HepG2 (cell line): ENCODE data around the gene AIF1. TPM values are rescaled to one million over a fixed set of nuclear protein-coding genes. Genes with fewer than 3 reads are reported as not detected.
A peak's percentile ranks its signal among the peaks of the same experiment; 100 is the strongest.

ENCODE experiments used
- ARID3A ChIP-seq: IDR thresholded peaks from 2 replicates; pipeline ENCODE4 v1.6.1; 2012; ENCODE audit warnings: low read depth, low read length, improper control_type of control experiment
- ARNT2 ChIP-seq: sonication (generic); formaldehyde crosslinking; IDR thresholded peaks from 2 replicates; pipeline ENCODE4 v1.8.0; 2022; ENCODE audit warnings: mild to moderate bottlenecking, low read depth, missing genetic modification reagents, moderate library complexity
- CBFB ChIP-seq: sonication (generic); formaldehyde crosslinking; IDR thresholded peaks from 2 replicates; pipeline ENCODE4 v1.4.0; 2020; ENCODE audit warnings: missing genetic modification reagents
- CENPX ChIP-seq: sonication (generic); formaldehyde crosslinking; IDR thresholded peaks from 2 replicates; pipeline ENCODE4 v1.9.0; 2021; ENCODE audit warnings: mild to moderate bottlenecking, missing genetic modification reagents, moderate library complexity
- ETV6 ChIP-seq: sonication (generic); formaldehyde crosslinking; conservative IDR thresholded peaks from 2 replicates; pipeline ENCODE4 v1.4.0; 2020; ENCODE audit warnings: missing genetic modification reagents
- GTF3A ChIP-seq: sonication (generic); formaldehyde crosslinking; conservative IDR thresholded peaks from 2 replicates; pipeline ENCODE4 v1.4.0; 2020; ENCODE audit warnings: mild to moderate bottlenecking, missing genetic modification reagents
- HCFC1 ChIP-seq: fragments of 150-350 bp; IDR thresholded peaks from 2 replicates; pipeline ENCODE4 v1.6.1; 2014; ENCODE audit warnings: low read depth, low read length
- HDAC6 ChIP-seq: fragments of 200-600 bp; sonication (generic); IDR thresholded peaks from 2 replicates; pipeline ENCODE4 v1.7.0; 2017; ENCODE audit warnings: mild to moderate bottlenecking, antibody characterized with exemption, low read length, low read depth
- RERE ChIP-seq: IDR thresholded peaks from 2 replicates; pipeline ENCODE4 v1.6.1; 2016; ENCODE audit warnings: low read depth, missing genetic modification reagents, missing compliant biosample characterization
- RXRB ChIP-seq: IDR thresholded peaks from 2 replicates; pipeline ENCODE4 v1.6.1; 2016; ENCODE audit warnings: borderline replicate concordance, missing genetic modification reagents, missing compliant biosample characterization
- SRSF1 ChIP-seq: fragments of 200-400 bp; formaldehyde crosslinking; optimal IDR thresholded peaks from 2 replicates; pipeline ENCODE3; 2017; ENCODE audit warnings: mild to moderate bottlenecking, low read depth, low read length, moderate library complexity
- THRA ChIP-seq: sonication (generic); formaldehyde crosslinking; IDR thresholded peaks from 2 replicates; pipeline ENCODE4 v1.4.0; 2020; ENCODE audit warnings: missing genetic modification reagents, borderline replicate concordance
- YEATS4 ChIP-seq: sonication (generic); formaldehyde crosslinking; IDR thresholded peaks from 2 replicates; pipeline ENCODE4 v1.4.0; 2020; ENCODE audit warnings: missing genetic modification reagents, borderline replicate concordance
- ZFP37 ChIP-seq: sonication (generic); formaldehyde crosslinking; IDR thresholded peaks from 2 replicates; pipeline ENCODE4 v1.4.0; 2020; ENCODE audit warnings: missing genetic modification reagents, borderline replicate concordance
- ZNF136 ChIP-seq: sonication (generic); formaldehyde crosslinking; IDR thresholded peaks from 2 replicates; pipeline ENCODE4 v1.8.1; 2022; ENCODE audit warnings: low read depth, mild to moderate bottlenecking, moderate library complexity, missing genetic modification reagents
- ZNF33B ChIP-seq: sonication (generic); formaldehyde crosslinking; IDR thresholded peaks from 2 replicates; pipeline ENCODE4 v1.5.1; 2020; ENCODE audit warnings: mild to moderate bottlenecking, missing genetic modification reagents
- ZNF562 ChIP-seq: sonication (generic); formaldehyde crosslinking; IDR thresholded peaks from 2 replicates; pipeline ENCODE4 v1.8.0; 2022; ENCODE audit warnings: missing genetic modification reagents, borderline replicate concordance
- ZNF589 ChIP-seq: sonication (generic); formaldehyde crosslinking; conservative IDR thresholded peaks from 2 replicates; pipeline ENCODE4 v1.8.0; 2022; ENCODE audit warnings: mild to moderate bottlenecking, moderate library complexity, missing genetic modification reagents
- ZNF800 ChIP-seq: sonication (generic); formaldehyde crosslinking; IDR thresholded peaks from 2 replicates; pipeline ENCODE4 v1.4.0; 2020; ENCODE audit warnings: missing genetic modification reagents
- polyA plus RNA-seq, 8 experiments: library from polyadenylated mRNA; depleted of rRNA in 3 of 8; stranded (reverse) in 7 of 8; unstranded in 1 of 8; fragments of >200 nt; fragmentation: Illumina TruSeq in 4 of 8; extraction: Trizol in 4 of 8; gene quantifications; 2 replicates each; pipeline versions ENCODE4 v1.2.1 to v1.2.3, GENCODE V29; 2011 to 2016; ENCODE audit warnings: low read depth in 4 of 8, missing spikeins in 1 of 8, mixed read lengths in 1 of 8; ENCODE audit not compliant: insufficient read depth in 1 of 8
- total RNA-seq, 5 experiments: library from RNA; depleted of rRNA; stranded (reverse); fragments of >200 nt; fragmentation: Illumina TruSeq; extraction: Trizol; gene quantifications; 2 replicates each; pipeline ENCODE4 v1.2.3, GENCODE V29; 2016; ENCODE audit warnings: low read depth in 1 of 5

The AIF1 gene
- total and polyA plus RNA-seq, 2 of the 13 experiments (the other 11 are each of a cell fraction or from before 2014, with no cell fraction given) = 1.5 TPM; not detected in 1

- TF ChIP-seq RXRB (CRISPR knock-in tag) (peak; percentile 23; the same call in 1 of the 2 replicates), ARNT2 (peak; percentile 91), ZFP37 (CRISPR knock-in tag) (no peak; the same call in 1 of the 2 replicates), ZNF562 (no peak), ETV6 (CRISPR knock-in tag) (no peak), HCFC1 (peak; percentile 23), CENPX (no peak), SRSF1 (peak; percentile 71), HDAC6 (no peak), YEATS4 (CRISPR knock-in tag) (peak; percentile 61), ZNF136 (CRISPR knock-in tag) (no peak), RERE (CRISPR knock-in tag) (no peak), CBFB (CRISPR knock-in tag) (no peak), GTF3A (CRISPR knock-in tag) (peak; percentile 67; the same call in 1 of the 2 replicates), ZNF800 (CRISPR knock-in tag) (no peak), ZNF33B (CRISPR knock-in tag) (no peak), THRA (CRISPR knock-in tag) (no peak), ZNF589 (CRISPR knock-in tag) (0 out of 2 replicates have a peak, but pooled peaks have one; percentile 35), ARID3A (peak; percentile 56)
Measured at GRCh38 chr6:31619805-31620585, 5.0 kb downstream of the AIF1 start (continued).
